Thyroid gland (tissue), 4 donors: ENCODE results near the gene CDKL5.

Source experiments
- CTCF ChIP-seq, 6 experiments: fragments of 200-600 bp in 3 of 6; fragments of 450-650 bp in 3 of 6; sonication (generic) in 3 of 6; IDR thresholded peaks; one replicate each; pipeline ENCODE4 v1.5.1; 2016 to 2019; ENCODE audit warnings: antibody characterized with exemption in 6 of 6, mild to moderate bottlenecking in 2 of 6, inconsistent platforms in 1 of 6, moderate library complexity in 1 of 6
- POLR2A ChIP-seq, 2 donors: fragments of 450-650 bp; IDR thresholded peaks; one replicate each; pipeline ENCODE4 v1.6.1; 2017; ENCODE audit warnings: antibody characterized with exemption in 2 of 2, mild to moderate bottlenecking in 2 of 2, moderate library complexity in 1 of 2

- no peak for TF ChIP-seq CTCF (IDR thresholded peaks at IDR 0.05)
- TF ChIP-seq POLR2A (IDR thresholded peaks at IDR 0.05): no peak
Measured at GRCh38 chrX:18575744-18576143, 150.3 kb downstream of the CDKL5 start.
